Neuronal stem cell (in vitro differentiated cells): Measurements from ENCODE around the gene SMIM33.

Source experiments
- DNase-seq: peaks from one replicate; pipeline ENCODE4 v3.0.0-alpha.2; 2013; ENCODE audit warnings: low spot score
- H2AFZ ChIP-seq: one replicate; pipeline ENCODE4 v1.6.1; 2013; ENCODE audit warnings: mild to moderate bottlenecking, low read length, inconsistent platforms
- H2AK5ac ChIP-seq: 2 replicates; pipeline ENCODE4 v1.6.1; 2013; ENCODE audit warnings: low read depth, mild to moderate bottlenecking, inconsistent platforms, low read length, moderate library complexity, mixed read lengths
- H2BK120ac ChIP-seq: 2 replicates; pipeline ENCODE4 v1.6.1; 2013; ENCODE audit warnings: low read depth, mild to moderate bottlenecking, inconsistent platforms, low read length, moderate library complexity, mixed read lengths
- H2BK12ac ChIP-seq: one replicate; pipeline ENCODE4 v1.6.1; 2013; ENCODE audit warnings: low read length, inconsistent platforms
- H2BK15ac ChIP-seq: 2 replicates; pipeline ENCODE4 v1.6.1; 2013; ENCODE audit warnings: mild to moderate bottlenecking, low read length, inconsistent platforms, mixed read lengths
- H2BK5ac ChIP-seq: one replicate; pipeline ENCODE4 v1.6.1; 2013; ENCODE audit warnings: inconsistent platforms, mild to moderate bottlenecking, low read length, moderate library complexity
- H3K14ac ChIP-seq: one replicate; pipeline ENCODE4 v1.6.1; 2013; ENCODE audit warnings: low read length, inconsistent platforms
- H3K18ac ChIP-seq: 2 replicates; pipeline ENCODE4 v1.6.1; 2013; ENCODE audit warnings: low read length, inconsistent platforms
- H3K23ac ChIP-seq: 2 replicates; pipeline ENCODE4 v1.6.1; 2013; ENCODE audit warnings: low read depth, mild to moderate bottlenecking, mixed read lengths, low read length, inconsistent platforms; ENCODE audit not compliant: poor library complexity
- H3K27ac ChIP-seq: replicated peaks from 3 replicates; pipeline ENCODE4 v1.5.1; 2013; ENCODE audit warnings: low read length, inconsistent platforms
- H3K27me3 ChIP-seq, 3 experiments: 2 replicates each; pipeline ENCODE4 v1.6.1; 2013; ENCODE audit warnings: low read length in 3 of 3, mild to moderate bottlenecking in 2 of 3, inconsistent platforms in 1 of 3, low read depth in 1 of 3, mixed read lengths in 1 of 3, moderate library complexity in 1 of 3; ENCODE audit not compliant: control insufficient read depth in 3 of 3, insufficient read depth in 3 of 3
- H3K36me3 ChIP-seq, 2 donors: replicated peaks in 1 of 2; 2 replicates each; pipeline ENCODE4 v1.6.1; 2013; ENCODE audit warnings: low read length in 2 of 2; ENCODE audit not compliant: control insufficient read depth in 2 of 2, insufficient read depth in 2 of 2
- H3K4ac ChIP-seq: 2 replicates; pipeline ENCODE4 v1.6.1; 2013; ENCODE audit warnings: inconsistent platforms, mild to moderate bottlenecking, low read length, moderate library complexity
- H3K4me1 ChIP-seq, 2 donors: 1 replicate in 1 of 2; 2 replicates in 1 of 2; pipeline ENCODE4 v1.6.1; 2013; ENCODE audit warnings: low read length in 2 of 2, low read depth in 1 of 2; ENCODE audit not compliant: control insufficient read depth in 2 of 2, insufficient read depth in 1 of 2
- H3K4me2 ChIP-seq: one replicate; pipeline ENCODE4 v1.6.1; 2013; ENCODE audit warnings: mild to moderate bottlenecking, low read length, inconsistent platforms; ENCODE audit not compliant: insufficient read depth, poor library complexity, severe bottlenecking
- H3K4me3 ChIP-seq, 2 donors: 2 replicates each; pipeline ENCODE4 v1.5.1; 2013; ENCODE audit warnings: low read length in 2 of 2, mild to moderate bottlenecking in 2 of 2, inconsistent platforms in 1 of 2, moderate library complexity in 1 of 2
- H3K79me1 ChIP-seq: one replicate; pipeline ENCODE4 v1.6.1; 2013; ENCODE audit warnings: low read depth, mild to moderate bottlenecking, inconsistent platforms, low read length, moderate library complexity
- H3K9ac ChIP-seq: one replicate; pipeline ENCODE4 v1.6.1; 2013; ENCODE audit warnings: mild to moderate bottlenecking, low read depth, low read length, inconsistent platforms; ENCODE audit not compliant: poor library complexity
- H3K9me3 ChIP-seq, 2 donors: replicated peaks in 1 of 2; 2 replicates each; pipeline versions ENCODE3 to v1.6.1; 2013; ENCODE audit warnings: low read length in 2 of 2, mild to moderate bottlenecking in 2 of 2, inconsistent platforms in 1 of 2, low read depth in 1 of 2, mixed read lengths in 1 of 2, moderate library complexity in 1 of 2; ENCODE audit not compliant: control insufficient read depth in 2 of 2, insufficient read depth in 1 of 2
- H4K8ac ChIP-seq: one replicate; pipeline ENCODE4 v1.6.1; 2013; ENCODE audit warnings: low read depth, mild to moderate bottlenecking, inconsistent platforms, low read length, moderate library complexity
- H4K91ac ChIP-seq: one replicate; pipeline ENCODE4 v1.6.1; 2013; ENCODE audit warnings: low read length, low read depth, mild to moderate bottlenecking, inconsistent platforms; ENCODE audit not compliant: poor library complexity
- WGBS, 2 donors: extraction: QIAGEN DNeasy Blood & Tissue Kit; methylation state at CpG; one replicate each; pipeline ENCODE4 v1.1.7; 2013; ENCODE audit warnings: missing lambda C conversion rate in 2 of 2, mixed read lengths in 1 of 2; ENCODE audit not compliant: insufficient read length in 2 of 2, insufficient replicate concordance in 1 of 2; ENCODE audit errors: extremely low coverage in 2 of 2; 5-methylcytosine and 5-hydroxymethylcytosine counted together

The SMIM33 gene

GRCh38 chr5:139462586-139463276 lies 8.1 kb upstream of the SMIM33 start, which contains the start of gene ECSCR:
TSS of gene ECSCR (minus strand) at chr5:139462743. CDS start at chr5:139462670, 73 bp downstream.
- H2BK5ac ChIP-seq, result no peak within 1 kb of the TSS

GRCh38 chr5:139468421-139468931 lies 2.3 kb upstream of the SMIM33 start:
- Histone ChIP-seq H2BK5ac (no peak overlapping the region), H4K8ac (no peak overlapping the region), H2AK5ac (no peak overlapping the region), H3K27me3 (peaks cover 0 to 10% (median 0%) of the 10 kb centered on the region in 3 experiments), H3K36me3 (no peaks in the 10 kb centered on the region), H4K91ac (no peak overlapping the region), H2BK12ac (no peak overlapping the region), H3K4me3 (no peak overlapping the region), H3K9me3 (no peaks in the 10 kb centered on the region), H2AFZ (peak overlapping the region; percentile 9), H2BK15ac (peak overlapping the region; percentile 49), H2BK120ac (no peak overlapping the region), H3K4me2 (no peak overlapping the region), H3K14ac (no peak overlapping the region), H3K18ac (peak overlapping the region; percentile 41), H3K4ac (no peak overlapping the region), H3K23ac (no peak overlapping the region), H3K9ac (no peak overlapping the region), H3K27ac (no peak overlapping the region), H3K79me1 (no peaks in the 10 kb centered on the region), H3K4me1 (peaks cover 6 to 17% of the 10 kb centered on the region in 2 donors)
- no CpG with 5 or more reads among the region's 8 CpGs for WGBS, 2 donors
- no peak for DNase-seq

More at GRCh38 chr5:139462586-139463276, 8.1 kb upstream of the SMIM33 start, which contains the start of gene ECSCR:
- H2AFZ ChIP-seq, result peak within 1 kb of the TSS; percentile 78
- peak within 1 kb of the TSS; percentile 77 for H4K8ac ChIP-seq
- no peak within 1 kb of the TSS for H3K27ac ChIP-seq
- DNase-seq, result no peak
- H3K27me3 ChIP-seq, result no peaks in the 10 kb centered on the region
- peak within 1 kb of the TSS; percentile 88 for H2BK15ac ChIP-seq
- H3K9me3 ChIP-seq, result no peaks in the 10 kb centered on the region
- H3K4ac ChIP-seq, result no peak within 1 kb of the TSS
- no peak within 1 kb of the TSS for H2BK120ac ChIP-seq
- no peaks in the 10 kb centered on the region for H3K36me3 ChIP-seq
- no peak within 1 kb of the TSS for H3K14ac ChIP-seq
- H3K9ac ChIP-seq, result no peak within 1 kb of the TSS
- H3K23ac ChIP-seq, result no peak within 1 kb of the TSS
- H3K4me1 ChIP-seq, result peaks cover 4 to 5% of the 10 kb centered on the region in 2 donors
- H2AK5ac ChIP-seq, result peak within 1 kb of the TSS; percentile 13
- no CpG with 5 or more reads among the region's 10 CpGs for WGBS, 2 donors
- peak within 1 kb of the TSS; percentile 79 for H2BK12ac ChIP-seq
- H3K79me1 ChIP-seq, result no peaks in the 10 kb centered on the region
- no peak within 1 kb of the TSS for H4K91ac ChIP-seq
- peak within 1 kb of the TSS; percentile 86 for H3K18ac ChIP-seq
- H3K4me2 ChIP-seq, result no peak within 1 kb of the TSS
- H3K4me3 ChIP-seq, result no peak within 1 kb of the TSS

GRCh38 chr5:139472386-139473030 lies 1.7 kb downstream of the SMIM33 start:
- Histone ChIP-seq H3K18ac (peak overlapping the region; percentile 84), H3K27ac (peak overlapping the region; percentile 61)

GRCh38 chr5:139473105-139473504 lies 2.3 kb downstream of the SMIM33 start:
- H3K27ac ChIP-seq, result peak overlapping the region; percentile 61

More at GRCh38 chr5:139472386-139473030, 1.7 kb downstream of the SMIM33 start:
- Histone ChIP-seq H3K4me2 (no peak overlapping the region), H3K36me3 (no peaks in the 10 kb centered on the region), H3K4me1 (peaks cover 12 to 25% of the 10 kb centered on the region in 2 donors), H2BK15ac (peak overlapping the region; percentile 92), H4K91ac (peak overlapping the region; percentile 31), H3K4ac (no peak overlapping the region), H2BK5ac (no peak overlapping the region), H2AK5ac (peak overlapping the region; percentile 54), H3K9me3 (no peaks in the 10 kb centered on the region), H2BK12ac (peak overlapping the region; percentile 96), H3K4me3 (no peak overlapping the region), H3K27me3 (peaks cover 0 to 10% (median 0%) of the 10 kb centered on the region in 3 experiments), H2BK120ac (peak overlapping the region; percentile 95), H3K79me1 (no peaks in the 10 kb centered on the region), H3K23ac (peak overlapping the region; percentile 22), H4K8ac (peak overlapping the region; percentile 44), H2AFZ (peak overlapping the region; percentile 70), H3K14ac (peak overlapping the region; percentile 59), H3K9ac (no peak overlapping the region)
- DNase-seq, result no peak
- no CpG with 5 or more reads among the region's 15 CpGs for WGBS, 2 donors

More at GRCh38 chr5:139473105-139473504, 2.3 kb downstream of the SMIM33 start:
- WGBS, 2 donors, result no CpG with 5 or more reads among the region's 8 CpGs
- no peak overlapping the region for H2BK15ac ChIP-seq
- H4K8ac ChIP-seq, result no peak overlapping the region
- H3K14ac ChIP-seq, result no peak overlapping the region
- peaks cover 0 to 10% (median 0%) of the 10 kb centered on the region in 3 experiments for H3K27me3 ChIP-seq
- peaks cover 12 to 25% of the 10 kb centered on the region in 2 donors for H3K4me1 ChIP-seq
- H3K9me3 ChIP-seq, result no peaks in the 10 kb centered on the region
- peak overlapping the region; percentile 70 for H2AFZ ChIP-seq
- no peaks in the 10 kb centered on the region for H3K36me3 ChIP-seq
- H3K79me1 ChIP-seq, result no peaks in the 10 kb centered on the region
- H2AK5ac ChIP-seq, result peak overlapping the region; percentile 54
- DNase-seq, result peak; percentile 57
- no peak overlapping the region for H3K4me2 ChIP-seq
- no peak overlapping the region for H3K4ac ChIP-seq
- peak overlapping the region; percentile 21 for H2BK5ac ChIP-seq
- H3K18ac ChIP-seq, result peak overlapping the region; percentile 84
- no peak overlapping the region for H2BK12ac ChIP-seq
- peak overlapping the region; percentile 95 for H2BK120ac ChIP-seq
- H4K91ac ChIP-seq, result no peak overlapping the region
- H3K4me3 ChIP-seq, result no peak overlapping the region
- no peak overlapping the region for H3K23ac ChIP-seq
- H3K9ac ChIP-seq, result no peak overlapping the region
